ENCODE results near the gene NSG1.

DNA sequence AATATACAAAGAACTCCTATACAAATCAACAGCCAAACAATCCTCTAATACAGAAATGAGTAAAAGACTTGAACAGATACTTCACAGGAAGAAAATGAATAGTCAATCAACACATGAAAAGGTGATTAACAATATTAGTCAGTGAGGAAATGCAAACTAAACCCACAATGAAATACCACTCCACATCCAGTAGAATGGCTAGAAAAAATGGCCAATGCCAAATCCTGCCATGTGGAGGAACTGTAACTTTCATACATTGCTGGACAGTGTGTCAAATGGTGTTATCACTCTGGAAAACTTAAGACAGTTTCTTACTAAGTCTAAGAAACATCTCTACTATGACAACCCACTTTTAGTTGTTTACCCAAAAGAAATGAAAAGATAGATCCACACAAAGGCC lies 59.5 kb downstream of the NSG1 start:
- TF ChIP-seq, protein P1, sequence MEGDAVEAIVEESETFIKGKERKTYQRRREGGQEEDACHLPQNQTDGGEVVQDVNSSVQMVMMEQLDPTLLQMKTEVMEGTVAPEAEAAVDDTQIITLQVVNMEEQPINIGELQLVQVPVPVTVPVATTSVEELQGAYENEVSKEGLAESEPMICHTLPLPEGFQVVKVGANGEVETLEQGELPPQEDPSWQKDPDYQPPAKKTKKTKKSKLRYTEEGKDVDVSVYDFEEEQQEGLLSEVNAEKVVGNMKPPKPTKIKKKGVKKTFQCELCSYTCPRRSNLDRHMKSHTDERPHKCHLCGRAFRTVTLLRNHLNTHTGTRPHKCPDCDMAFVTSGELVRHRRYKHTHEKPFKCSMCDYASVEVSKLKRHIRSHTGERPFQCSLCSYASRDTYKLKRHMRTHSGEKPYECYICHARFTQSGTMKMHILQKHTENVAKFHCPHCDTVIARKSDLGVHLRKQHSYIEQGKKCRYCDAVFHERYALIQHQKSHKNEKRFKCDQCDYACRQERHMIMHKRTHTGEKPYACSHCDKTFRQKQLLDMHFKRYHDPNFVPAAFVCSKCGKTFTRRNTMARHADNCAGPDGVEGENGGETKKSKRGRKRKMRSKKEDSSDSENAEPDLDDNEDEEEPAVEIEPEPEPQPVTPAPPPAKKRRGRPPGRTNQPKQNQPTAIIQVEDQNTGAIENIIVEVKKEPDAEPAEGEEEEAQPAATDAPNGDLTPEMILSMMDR (IDR thresholded peaks at IDR 0.05) = no peak
- TF ChIP-seq POLR2A (IDR thresholded peaks at IDR 0.05) = no peak
